CD14-positive monocyte (primary cell): ENCODE data around the gene GAS7. TPM values are rescaled to one million over a fixed set of nuclear protein-coding genes. Genes with fewer than 3 reads are reported as not detected.

ENCODE experiments used
- DNase-seq, 3 donors: peaks; one replicate each; pipeline ENCODE4 v3.0.0-alpha.2; 2011 to 2022
- H2AFZ ChIP-seq: 2 replicates; pipeline ENCODE4 v1.6.0; 2012; ENCODE audit warnings: mild to moderate bottlenecking, low read depth, low read length, inconsistent platforms; ENCODE audit not compliant: insufficient read depth, poor library complexity, severe bottlenecking
- H3K27ac ChIP-seq, 2 donors: 1 replicate in 1 of 2; 2 replicates in 1 of 2; pipeline ENCODE4 v1.5.1; 2012 to 2013; ENCODE audit warnings: low read length in 2 of 2, control low read depth in 1 of 2, inconsistent platforms in 1 of 2, low read depth in 1 of 2, mild to moderate bottlenecking in 1 of 2
- H3K27me3 ChIP-seq, 2 donors: one replicate each; pipeline versions ENCODE4 v1.6.0 to v1.6.1; 2011 to 2013; ENCODE audit warnings: low read length in 2 of 2; ENCODE audit not compliant: control insufficient read depth in 2 of 2, insufficient read depth in 2 of 2
- H3K36me3 ChIP-seq, 2 donors: replicated peaks in 1 of 2; 1 replicate in 1 of 2; 2 replicates in 1 of 2; pipeline versions ENCODE4 v1.5.1 to v1.6.1; 2012 to 2013; ENCODE audit warnings: low read length in 2 of 2, control low read depth in 1 of 2, inconsistent platforms in 1 of 2, mild to moderate bottlenecking in 1 of 2; ENCODE audit not compliant: insufficient read depth in 2 of 2, control insufficient read depth in 1 of 2
- H3K4me1 ChIP-seq, 2 donors: 1 replicate in 1 of 2; 2 replicates in 1 of 2; pipeline versions ENCODE4 v1.5.1 to v1.6.1; 2012 to 2013; ENCODE audit warnings: low read length in 2 of 2, control low read depth in 1 of 2, inconsistent platforms in 1 of 2, mild to moderate bottlenecking in 1 of 2, moderate library complexity in 1 of 2; ENCODE audit not compliant: insufficient read depth in 2 of 2, control insufficient read depth in 1 of 2
- H3K4me2 ChIP-seq: replicated peaks from 2 replicates; pipeline ENCODE3; 2012; ENCODE audit warnings: low read length, moderate library complexity, mild to moderate bottlenecking; ENCODE audit not compliant: poor library complexity, severe bottlenecking; ENCODE audit errors: extremely low read depth
- H3K4me3 ChIP-seq, 3 experiments: fragments of 200-600 bp in 1 of 3; sonication (generic) in 1 of 3; replicated peaks in 1 of 3; 1 replicate in 2 of 3; 2 replicates in 1 of 3; pipeline ENCODE4 v1.5.1; 2011 to 2013; ENCODE audit warnings: low read length in 3 of 3, mild to moderate bottlenecking in 3 of 3, control low read depth in 2 of 3, low read depth in 2 of 3, inconsistent platforms in 1 of 3, moderate library complexity in 1 of 3
- H3K79me2 ChIP-seq: 2 replicates; pipeline ENCODE4 v1.6.0; 2012; ENCODE audit warnings: mild to moderate bottlenecking, control low read depth, inconsistent platforms, low read length, moderate library complexity; ENCODE audit not compliant: insufficient read depth
- H3K9ac ChIP-seq: 2 replicates; pipeline ENCODE4 v1.6.0; 2017; ENCODE audit warnings: low read length, mild to moderate bottlenecking; ENCODE audit not compliant: insufficient read depth, poor library complexity, severe bottlenecking
- H3K9me3 ChIP-seq, 2 donors: replicated peaks in 1 of 2; 1 replicate in 1 of 2; 2 replicates in 1 of 2; pipeline versions ENCODE4 v1.5.1 to v1.6.1; 2012 to 2013; ENCODE audit warnings: low read length in 2 of 2, control low read depth in 1 of 2; ENCODE audit not compliant: control insufficient read depth in 1 of 2, insufficient read depth in 1 of 2
- H4K20me1 ChIP-seq: 2 replicates; pipeline ENCODE4 v1.6.0; 2012; ENCODE audit warnings: mild to moderate bottlenecking, low read length, control low read depth, moderate library complexity; ENCODE audit not compliant: insufficient read depth
- H3K27ac Mint-ChIP-seq, 7 donors: one replicate each; pipeline ENCODE4 v1.8.0; 2020; ENCODE audit warnings: mild to moderate bottlenecking in 7 of 7, mixed read lengths in 7 of 7, moderate library complexity in 6 of 7, inconsistent platforms in 2 of 7
- H3K27me3 Mint-ChIP-seq, 3 donors: one replicate each; pipeline ENCODE4 v1.8.0; 2021 to 2022; ENCODE audit warnings: low read depth in 3 of 3, mild to moderate bottlenecking in 3 of 3, mixed read lengths in 3 of 3, moderate library complexity in 3 of 3, inconsistent platforms in 1 of 3
- H3K36me3 Mint-ChIP-seq, 2 donors: one replicate each; pipeline ENCODE4 v1.8.0; 2020; ENCODE audit warnings: mixed read lengths in 2 of 2, inconsistent platforms in 1 of 2, mild to moderate bottlenecking in 1 of 2
- H3K4me1 Mint-ChIP-seq: one replicate; pipeline ENCODE4 v1.8.0; 2020; ENCODE audit warnings: mild to moderate bottlenecking, mixed read lengths
- H3K4me3 Mint-ChIP-seq, 2 donors: one replicate each; pipeline ENCODE4 v1.8.0; 2020; ENCODE audit warnings: mild to moderate bottlenecking in 2 of 2, mixed read lengths in 2 of 2, moderate library complexity in 1 of 2
- H3K9me3 Mint-ChIP-seq, 7 donors: one replicate each; pipeline ENCODE4 v1.8.0; 2020 to 2022; ENCODE audit warnings: mixed read lengths in 7 of 7, mild to moderate bottlenecking in 6 of 7, moderate library complexity in 6 of 7, inconsistent platforms in 2 of 7
- CTCF ChIP-seq: fragments of 200-600 bp; IDR thresholded peaks from one replicate; pipeline ENCODE4 v1.8.0; 2022; ENCODE audit warnings: antibody characterized with exemption, mild to moderate bottlenecking
- WGBS: methylation state at CpG from one replicate; pipeline ENCODE4 v1.1.5; 2013; ENCODE audit warnings: missing lambda C conversion rate; ENCODE audit not compliant: insufficient coverage; 5-methylcytosine and 5-hydroxymethylcytosine counted together
- intact Hi-C, 2 donors: fragments of 100-400 bp; cut with micrococcal nuclease; formaldehyde crosslinking; loops; one replicate each; pipeline versions ENCODE4 v1.15.0 to v1.15.1; 2023
- polyA plus RNA-seq, 3 donors: library from polyadenylated mRNA; depleted of rRNA in 1 of 3; unstranded in 2 of 3; stranded (reverse) in 1 of 3; fragments of 300-500 nt in 2 of 3; fragments of >200 nt in 1 of 3; fragmentation: Illumina TruSeq in 2 of 3; gene quantifications; 1 replicate in 2 of 3; 2 replicates in 1 of 3; pipeline ENCODE4 v1.2.3, GENCODE V29; 2012 to 2021

The GAS7 gene
- polyA plus RNA-seq, 3 donors: 53.1 to 91.9 (median 66.6) TPM

- no peaks in the 10 kb centered on the region for H3K9me3 ChIP-seq
- peaks cover 57% of the 10 kb centered on the region for H3K79me2 ChIP-seq
- H3K9ac ChIP-seq: no peak overlapping the region
- peaks cover 30% of the 10 kb centered on the region for H4K20me1 ChIP-seq
- 93% methylated on average over 11 of the region's 13 CpGs for WGBS
- H3K36me3 ChIP-seq: no peaks in the 10 kb centered on the region
- H3K27me3 ChIP-seq: no peaks in the 10 kb centered on the region
- H3K4me2 ChIP-seq: no peak overlapping the region
- no peak overlapping the region for H3K4me3 ChIP-seq
- H3K27ac ChIP-seq: no peak overlapping the region
- Mint-ChIP-seq H3K27me3 (peaks cover 0 to 3% (median 2%) of the 10 kb centered on the region in 3 donors), H3K9me3 (peaks cover 0 to 7% (median 0%) of the 10 kb centered on the region in 7 donors), H3K4me1 (peaks cover 46% of the 10 kb centered on the region), H3K27ac (peak overlapping the region in 1 of 7 donors; percentile 12), H3K4me3 (no peak overlapping the region), H3K36me3 (peaks cover 15 to 26% of the 10 kb centered on the region in 2 donors)
- H3K4me1 ChIP-seq: peaks cover 34 to 40% of the 10 kb centered on the region in 2 donors
- no peak for TF ChIP-seq CTCF
- H2AFZ ChIP-seq: no peak overlapping the region
- intact Hi-C loops: no loop called here
- no peak for DNase-seq
Measured at GRCh38 chr17:10055262-10055975, 143.0 kb downstream of the GAS7 start.

- H3K27ac ChIP-seq: no peak overlapping the region
- Mint-ChIP-seq H3K36me3 (peaks cover 15 to 22% of the 10 kb centered on the region in 2 donors), H3K27me3 (peaks cover 2 to 3% (median 2%) of the 10 kb centered on the region in 3 donors), H3K27ac (no peak overlapping the region), H3K4me1 (peaks cover 41% of the 10 kb centered on the region), H3K9me3 (peaks cover 0 to 7% (median 0%) of the 10 kb centered on the region in 7 donors), H3K4me3 (no peak overlapping the region)
- WGBS: 97% methylated on average over 9 of the region's 12 CpGs
- H3K79me2 ChIP-seq: peaks cover 51% of the 10 kb centered on the region
- H3K4me1 ChIP-seq: peaks cover 28 to 40% of the 10 kb centered on the region in 2 donors
- H3K9me3 ChIP-seq: no peaks in the 10 kb centered on the region
- no peak overlapping the region for H2AFZ ChIP-seq
- H3K9ac ChIP-seq: no peak overlapping the region
- intact Hi-C loops: no loop called here
- no peaks in the 10 kb centered on the region for H3K27me3 ChIP-seq
- peaks cover 25% of the 10 kb centered on the region for H4K20me1 ChIP-seq
- no peak for TF ChIP-seq CTCF
- DNase-seq: no peak
- no peak overlapping the region for H3K4me2 ChIP-seq
- no peaks in the 10 kb centered on the region for H3K36me3 ChIP-seq
- H3K4me3 ChIP-seq: no peak overlapping the region
Measured at GRCh38 chr17:10053782-10054540, 144.4 kb downstream of the GAS7 start.
